Transverse colon (tissue), 4 donors: ENCODE data around the gene SF3A1.

Experiments
- CTCF ChIP-seq, 5 experiments: fragments of 200-600 bp in 3 of 5; fragments of 450-650 bp in 2 of 5; sonication (generic) in 3 of 5; IDR thresholded peaks; 1 replicate in 2 of 5; 2 replicates in 3 of 5; pipeline ENCODE4 v1.5.1; 2016 to 2017; ENCODE audit warnings: antibody characterized with exemption in 5 of 5, inconsistent platforms in 3 of 5, mild to moderate bottlenecking in 2 of 5, moderate library complexity in 1 of 5
- EP300 ChIP-seq: sonication (generic); formaldehyde crosslinking; IDR thresholded peaks from one replicate; pipeline ENCODE4 v1.6.1; 2017; ENCODE audit warnings: antibody characterized with exemption, low read depth
- POLR2A ChIP-seq: fragments of 450-650 bp; IDR thresholded peaks from one replicate; pipeline ENCODE4 v1.6.1; 2016; ENCODE audit warnings: antibody characterized with exemption, mild to moderate bottlenecking, moderate library complexity
- POLR2AphosphoS5 ChIP-seq, 3 donors: sonication (generic); formaldehyde crosslinking; IDR thresholded peaks; one replicate each; pipeline ENCODE4 v1.6.1; 2016; ENCODE audit warnings: antibody characterized with exemption in 3 of 3

- TF ChIP-seq CTCF (IDR thresholded peaks at IDR 0.05) (no peak), POLR2A (no peak), EP300 (no peak), POLR2AphosphoS5 (IDR thresholded peaks at IDR 0.05) (no peak)
These were observed 5.5 kb downstream of the SF3A1 start for GRCh38 chr22:30351226-30351625.
